ENCODE data around the gene ANKRD30A.

DNA sequence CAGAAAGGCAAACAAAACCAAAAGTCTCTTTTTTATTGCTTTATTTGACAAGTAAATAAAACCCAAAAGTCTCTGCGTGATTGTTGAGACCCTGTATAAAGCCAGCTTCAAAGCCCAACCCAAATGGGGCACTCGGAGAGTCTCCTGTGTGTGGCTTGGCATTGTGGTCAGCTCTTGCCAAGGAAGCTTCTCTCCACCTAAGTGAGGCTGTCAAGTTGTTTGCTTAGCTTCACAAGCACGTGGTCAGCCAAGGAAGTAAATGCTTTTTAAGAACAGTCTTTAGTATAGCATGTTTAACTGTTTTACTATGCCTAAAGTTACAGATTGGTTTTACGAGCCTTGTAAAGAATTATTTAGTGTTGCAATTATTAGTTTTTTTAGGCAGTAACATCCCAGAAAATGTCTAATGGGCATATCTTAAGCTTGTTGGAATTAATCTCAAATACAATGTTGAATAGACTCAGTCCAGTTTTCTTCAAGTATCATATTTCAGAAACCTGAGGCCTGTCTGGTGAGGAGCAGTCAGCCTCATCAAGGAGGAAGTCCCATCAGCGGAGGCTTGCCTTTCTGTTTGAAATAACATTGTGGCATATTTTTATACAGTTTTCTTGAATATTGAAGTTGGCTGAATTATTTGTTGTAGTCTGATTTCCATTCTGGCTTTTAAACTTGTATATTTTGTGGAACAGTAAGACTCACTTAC is 144.3 kb downstream of the ANKRD30A start:
- no peak for TF ChIP-seq SP1 (IDR thresholded peaks at IDR 0.05; ENCODE audit: low read depth)
- TF ChIP-seq, protein P1, sequence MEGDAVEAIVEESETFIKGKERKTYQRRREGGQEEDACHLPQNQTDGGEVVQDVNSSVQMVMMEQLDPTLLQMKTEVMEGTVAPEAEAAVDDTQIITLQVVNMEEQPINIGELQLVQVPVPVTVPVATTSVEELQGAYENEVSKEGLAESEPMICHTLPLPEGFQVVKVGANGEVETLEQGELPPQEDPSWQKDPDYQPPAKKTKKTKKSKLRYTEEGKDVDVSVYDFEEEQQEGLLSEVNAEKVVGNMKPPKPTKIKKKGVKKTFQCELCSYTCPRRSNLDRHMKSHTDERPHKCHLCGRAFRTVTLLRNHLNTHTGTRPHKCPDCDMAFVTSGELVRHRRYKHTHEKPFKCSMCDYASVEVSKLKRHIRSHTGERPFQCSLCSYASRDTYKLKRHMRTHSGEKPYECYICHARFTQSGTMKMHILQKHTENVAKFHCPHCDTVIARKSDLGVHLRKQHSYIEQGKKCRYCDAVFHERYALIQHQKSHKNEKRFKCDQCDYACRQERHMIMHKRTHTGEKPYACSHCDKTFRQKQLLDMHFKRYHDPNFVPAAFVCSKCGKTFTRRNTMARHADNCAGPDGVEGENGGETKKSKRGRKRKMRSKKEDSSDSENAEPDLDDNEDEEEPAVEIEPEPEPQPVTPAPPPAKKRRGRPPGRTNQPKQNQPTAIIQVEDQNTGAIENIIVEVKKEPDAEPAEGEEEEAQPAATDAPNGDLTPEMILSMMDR (IDR thresholded peaks at IDR 0.05 in 2 of 3, conservative IDR thresholded peaks at IDR 0.05 in 1 of 3; ENCODE audit: borderline replicate concordance in 1 of 3, insufficient read depth in 1 of 3, low read depth in 2 of 3, low read length in 2 of 3): no peak
